Kidney epithelial cell (primary cell): ENCODE results near the gene PHYH. TPM values are rescaled to one million over a fixed set of nuclear protein-coding genes. Genes with fewer than 3 reads are reported as not detected.

ENCODE experiments used
- DNase-seq: peaks from one replicate; pipeline ENCODE4 v3.0.0-alpha.2; 2010; ENCODE audit warnings: low read depth
- H3K27me3 ChIP-seq: 2 replicates; pipeline ENCODE4 v1.6.0; 2011; ENCODE audit warnings: low read length; ENCODE audit not compliant: control insufficient read depth, insufficient read depth
- H3K36me3 ChIP-seq: 2 replicates; pipeline ENCODE4 v1.5.1; 2011; ENCODE audit warnings: low read length; ENCODE audit not compliant: control insufficient read depth, insufficient read depth
- H3K4me3 ChIP-seq: 2 replicates; pipeline ENCODE4 v1.5.1; 2011; ENCODE audit warnings: low read depth, mild to moderate bottlenecking, control low read depth, low read length
- CTCF ChIP-seq: IDR thresholded peaks from 2 replicates; pipeline ENCODE4 v1.5.1; 2011; ENCODE audit warnings: mild to moderate bottlenecking, moderate library complexity, low read length, control low read depth, inconsistent platforms; ENCODE audit not compliant: insufficient read depth, poor library complexity, severe bottlenecking
- total RNA-seq: library from RNA; depleted of rRNA; stranded (reverse); fragments of >200 nt; gene quantifications from 2 replicates; pipeline ENCODE4 v1.2.3, GENCODE V29; 2015

The PHYH gene
- total RNA-seq, 1 donor from 2014 or later = 15.8 TPM

GRCh38 chr10:13316635-13317311 lies 16.9 kb upstream of the PHYH start:
- H3K4me3 ChIP-seq = no peak overlapping the region
- TF ChIP-seq CTCF = no peak
- H3K36me3 ChIP-seq = no peaks in the 10 kb centered on the region
- DNase-seq = no peak
- H3K27me3 ChIP-seq = no peaks in the 10 kb centered on the region

DNA sequence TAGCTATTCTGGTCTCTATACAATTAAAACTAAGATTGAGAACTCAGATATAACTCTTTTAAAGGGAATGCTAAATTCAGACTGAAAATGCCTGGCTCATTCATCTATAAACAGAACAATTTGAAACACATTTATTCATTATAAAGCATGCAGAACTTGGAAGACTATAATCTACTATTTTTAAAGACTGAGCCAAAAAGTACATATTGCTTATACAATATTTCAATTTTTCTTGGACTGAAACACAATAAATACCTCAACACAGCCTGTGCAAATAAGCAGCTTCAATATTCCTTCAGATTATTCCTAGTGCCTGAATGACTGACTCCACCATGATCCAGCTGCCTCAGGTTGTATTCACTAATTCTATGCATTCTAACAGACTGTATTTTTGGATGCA lies 15.5 kb upstream of the PHYH start:
- Histone ChIP-seq H3K4me3 (no peak overlapping the region), H3K27me3 (no peaks in the 10 kb centered on the region), H3K36me3 (no peaks in the 10 kb centered on the region)
- TF ChIP-seq CTCF = no peak
- no peak for DNase-seq

GRCh38 chr10:13311177-13311575 lies 11.3 kb upstream of the PHYH start:
- no peak for TF ChIP-seq CTCF
- Histone ChIP-seq H3K36me3 (no peaks in the 10 kb centered on the region), H3K4me3 (no peak overlapping the region), H3K27me3 (no peaks in the 10 kb centered on the region)
- DNase-seq = no peak

- no peak overlapping the region for H3K4me3 ChIP-seq
- no peak for DNase-seq
- H3K27me3 ChIP-seq = no peaks in the 10 kb centered on the region
- no peak for TF ChIP-seq CTCF
- no peaks in the 10 kb centered on the region for H3K36me3 ChIP-seq
Measured at GRCh38 chr10:13310518-13311176, 10.8 kb upstream of the PHYH start.

- TF ChIP-seq CTCF = no peak
- no peak for DNase-seq
- Histone ChIP-seq H3K36me3 (no peaks in the 10 kb centered on the region), H3K4me3 (no peak overlapping the region), H3K27me3 (no peaks in the 10 kb centered on the region)
Measured at GRCh38 chr10:13309792-13310191, 9.9 kb upstream of the PHYH start.

- Histone ChIP-seq H3K36me3 (no peaks in the 10 kb centered on the region), H3K4me3 (no peak overlapping the region), H3K27me3 (no peaks in the 10 kb centered on the region)
- no peak for TF ChIP-seq CTCF
- no peak for DNase-seq
Measured at GRCh38 chr10:13308096-13308495, 8.2 kb upstream of the PHYH start.
